HG02943 (cell line): ENCODE results near the gene R3HDM2.

Experiments used
- ATAC-seq: cut with Tn5 transposase; IDR thresholded peaks from one replicate; pipeline ENCODE4 v1.9.1; 2021; ENCODE audit warnings: mild to moderate bottlenecking, low read depth, moderate library complexity; ENCODE audit not compliant: unreplicated experiment

R3HDM2 gene

GRCh38 chr12:57430931-57431566, at the start of gene R3HDM2:
Gene R3HDM2 (minus strand): TSS chr12:57431043. CDS start chr12:57310428, 120,615 bp downstream.
- peak; percentile 94 for ATAC-seq

- no peak for ATAC-seq
Observed at GRCh38 chr12:57479376-57480115, 48.7 kb upstream of the R3HDM2 start, which contains the start of gene ARHGAP9. Gene ARHGAP9 (minus strand): TSS chr12:57479866. CDS start chr12:57479406, 460 bp downstream.

GRCh38 chr12:57479043-57479375, 48.2 kb upstream of the R3HDM2 start:
- ATAC-seq: no peak

GRCh38 chr12:57477710-57478681, 47.2 kb upstream of the R3HDM2 start:
- ATAC-seq: no peak

- no peak for ATAC-seq
Observed at GRCh38 chr12:57476993-57477709, 46.3 kb upstream of the R3HDM2 start.

- ATAC-seq: no peak
Observed at GRCh38 chr12:57476162-57476992, 45.5 kb upstream of the R3HDM2 start.

GRCh38 chr12:57475271-57476161, 44.7 kb upstream of the R3HDM2 start:
- ATAC-seq: no peak

- no peak for ATAC-seq
Observed at GRCh38 chr12:57474862-57475261, 44.0 kb upstream of the R3HDM2 start.

GRCh38 chr12:57474430-57474829, 43.6 kb upstream of the R3HDM2 start:
- ATAC-seq: no peak

GRCh38 chr12:57473886-57474285, 43.0 kb upstream of the R3HDM2 start:
- ATAC-seq: no peak

- ATAC-seq: no peak
Observed at GRCh38 chr12:57473392-57473791, 42.5 kb upstream of the R3HDM2 start.

- no peak for ATAC-seq
Observed at GRCh38 chr12:57472391-57472790, 41.5 kb upstream of the R3HDM2 start.

GRCh38 chr12:57471661-57472060, 40.8 kb upstream of the R3HDM2 start:
- ATAC-seq: no peak

- no peak for ATAC-seq
Observed at GRCh38 chr12:57470970-57471656, 40.3 kb upstream of the R3HDM2 start.

- no peak for ATAC-seq
Observed at GRCh38 chr12:57470286-57470969, 39.6 kb upstream of the R3HDM2 start.

- ATAC-seq: no peak
Observed at GRCh38 chr12:57469296-57470164, 38.7 kb upstream of the R3HDM2 start.
